IPS-20b (cell line): Measurements from ENCODE around the gene ELSPBP1.
"Not testable (repeated sequence)": the region's sequence is repeated elsewhere in the genome, so short reads cannot be mapped to it uniquely, and the experiment has no call there.

ENCODE experiments used
- H3K27ac ChIP-seq: one replicate; pipeline ENCODE4 v1.5.1; 2013; ENCODE audit warnings: low read length
- H3K27me3 ChIP-seq: 2 replicates; pipeline ENCODE4 v1.6.1; 2013; ENCODE audit warnings: mild to moderate bottlenecking, low read length, inconsistent platforms; ENCODE audit not compliant: insufficient read depth
- H3K36me3 ChIP-seq: 2 replicates; pipeline ENCODE4 v1.6.1; 2013; ENCODE audit warnings: low read depth, mild to moderate bottlenecking, inconsistent platforms, low read length, moderate library complexity; ENCODE audit not compliant: insufficient read depth
- H3K4me1 ChIP-seq: 2 replicates; pipeline ENCODE4 v1.6.1; 2013; ENCODE audit warnings: mild to moderate bottlenecking, control low read depth, inconsistent platforms, low read length, moderate library complexity; ENCODE audit not compliant: insufficient read depth
- H3K4me3 ChIP-seq: 2 replicates; pipeline ENCODE4 v1.5.1; 2013; ENCODE audit warnings: mild to moderate bottlenecking, low read length, inconsistent platforms
- H3K9ac ChIP-seq: 2 replicates; pipeline ENCODE4 v1.6.1; 2013; ENCODE audit warnings: low read depth, mild to moderate bottlenecking, inconsistent platforms, low read length, moderate library complexity
- H3K9me3 ChIP-seq: 2 replicates; pipeline ENCODE4 v1.6.1; 2013; ENCODE audit warnings: mild to moderate bottlenecking, low read depth, low read length, inconsistent platforms; ENCODE audit not compliant: insufficient read depth

ELSPBP1 gene

DNA sequence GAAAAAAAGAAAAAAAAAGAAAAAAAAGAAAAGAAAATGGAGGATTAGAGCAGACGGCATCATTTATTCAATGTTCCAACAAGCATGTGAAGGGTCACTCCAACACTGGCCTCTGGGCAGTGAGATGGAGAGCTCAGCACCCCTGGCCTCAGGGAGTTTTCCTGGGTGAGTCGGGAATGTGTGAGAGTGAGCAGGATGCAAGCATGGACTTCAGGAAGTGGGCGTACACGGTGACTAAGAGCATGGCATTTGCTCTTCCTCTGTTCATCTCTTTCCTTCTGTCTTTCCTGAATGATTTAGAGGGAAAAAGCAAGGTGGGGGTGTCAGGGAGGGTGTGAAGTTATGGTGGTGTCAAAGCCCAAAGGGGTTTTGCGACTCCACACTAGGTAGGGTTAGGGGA is 50.1 kb downstream of the ELSPBP1 start:
- Histone ChIP-seq H3K27me3 (no peaks in the 10 kb centered on the region; the same call in 1 of the 2 replicates), H3K27ac (no peak overlapping the region), H3K9me3 (no peaks in the 10 kb centered on the region; the same call in none of the 2 replicates), H3K4me3 (no peak overlapping the region), H3K36me3 (no peaks in the 10 kb centered on the region), H3K4me1 (no peaks in the 10 kb centered on the region), H3K9ac (no peak overlapping the region)

DNA sequence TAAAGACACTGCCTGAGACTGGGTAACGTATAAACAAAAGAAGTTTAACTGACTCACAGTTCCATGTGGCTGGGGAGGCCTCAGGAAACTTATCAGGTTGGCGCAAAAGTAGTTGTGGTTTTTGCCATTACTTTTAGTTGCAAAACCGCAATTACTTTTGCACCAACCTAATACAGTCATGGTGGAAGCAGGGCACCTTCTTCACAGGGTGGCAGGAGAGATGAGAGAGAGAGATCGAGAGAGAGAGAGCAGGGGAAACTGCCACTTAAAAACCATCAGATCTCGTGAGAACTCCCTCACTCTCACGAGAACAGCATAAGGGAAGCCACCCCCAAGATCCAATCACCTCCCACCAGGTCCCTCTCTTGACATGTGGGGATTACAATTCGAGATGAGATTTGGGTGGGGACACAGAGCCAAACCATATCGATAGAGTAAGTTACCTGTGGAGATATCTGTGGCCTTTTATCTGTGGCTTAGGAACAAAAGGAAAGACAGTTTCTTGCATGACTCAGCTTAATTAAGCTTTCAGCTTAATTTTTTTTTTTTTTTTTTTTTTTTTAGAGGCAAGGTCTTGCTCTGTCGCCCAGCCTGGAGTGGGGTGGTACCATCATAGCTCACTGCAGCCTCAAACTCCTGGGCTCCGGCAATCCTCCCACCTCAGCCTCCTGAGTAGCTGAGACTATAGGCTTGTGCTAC is 57.1 kb downstream of the ELSPBP1 start:
- H3K27me3 ChIP-seq: no peaks in the 10 kb centered on the region
- no peak overlapping the region for H3K9ac ChIP-seq

GRCh38 chr19:48053076-48053475 is 58.6 kb downstream of the ELSPBP1 start:
- Histone ChIP-seq H3K27me3 (no peaks in the 10 kb centered on the region), H3K4me3 (no peak overlapping the region), H3K27ac (no peak overlapping the region), H3K9me3 (peaks cover 6% of the 10 kb centered on the region), H3K36me3 (no peaks in the 10 kb centered on the region), H3K4me1 (no peaks in the 10 kb centered on the region), H3K9ac (no peak overlapping the region)

More for the DNA sequence above, 57.1 kb downstream of the ELSPBP1 start:
- H3K36me3 ChIP-seq: no peaks in the 10 kb centered on the region
- H3K4me3 ChIP-seq: no peak overlapping the region
- peaks cover 6% of the 10 kb centered on the region for H3K9me3 ChIP-seq
- H3K4me1 ChIP-seq: no peaks in the 10 kb centered on the region
- no peak overlapping the region for H3K27ac ChIP-seq

GRCh38 chr19:48053856-48054255 is 59.4 kb downstream of the ELSPBP1 start:
- Histone ChIP-seq H3K4me3 (no peak overlapping the region), H3K9me3 (peaks cover 6% of the 10 kb centered on the region), H3K27me3 (no peaks in the 10 kb centered on the region), H3K4me1 (no peaks in the 10 kb centered on the region), H3K27ac (no peak overlapping the region), H3K36me3 (no peaks in the 10 kb centered on the region), H3K9ac (no peak overlapping the region)

GRCh38 chr19:48059331-48059730 is 64.9 kb downstream of the ELSPBP1 start:
- Histone ChIP-seq H3K9me3 (no peaks in the 10 kb centered on the region), H3K27me3 (no peaks in the 10 kb centered on the region), H3K27ac (no peak overlapping the region), H3K9ac (no peak overlapping the region), H3K4me1 (peaks cover 6% of the 10 kb centered on the region; the same call in 1 of the 2 replicates), H3K4me3 (no peak overlapping the region), H3K36me3 (no peaks in the 10 kb centered on the region)

DNA sequence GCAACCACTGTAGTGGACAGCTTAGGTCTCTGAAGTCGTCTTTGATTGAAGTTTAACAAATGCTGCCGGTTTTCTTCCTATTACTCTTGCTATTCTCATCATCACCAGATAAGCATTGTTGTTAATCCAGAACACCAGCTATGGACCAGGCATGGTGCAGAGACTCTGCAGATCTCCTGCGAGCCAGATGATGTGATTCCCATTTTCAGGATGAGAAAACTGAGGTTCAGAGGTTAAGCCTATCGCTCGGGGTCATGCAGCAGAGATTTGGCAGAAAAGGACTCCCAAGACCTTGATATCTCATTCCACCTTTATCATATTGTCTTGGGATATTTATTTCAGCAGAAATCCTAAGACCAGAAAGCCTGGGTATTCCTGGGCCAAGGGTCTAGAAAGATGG is 65.9 kb downstream of the ELSPBP1 start:
- no peaks in the 10 kb centered on the region for H3K27me3 ChIP-seq
- H3K4me1 ChIP-seq: peaks cover 10% of the 10 kb centered on the region; the same call in 1 of the 2 replicates
- no peaks in the 10 kb centered on the region for H3K9me3 ChIP-seq
- no peak overlapping the region for H3K4me3 ChIP-seq
- H3K9ac ChIP-seq: no peak overlapping the region
- no peak overlapping the region for H3K27ac ChIP-seq
- no peaks in the 10 kb centered on the region for H3K36me3 ChIP-seq

DNA sequence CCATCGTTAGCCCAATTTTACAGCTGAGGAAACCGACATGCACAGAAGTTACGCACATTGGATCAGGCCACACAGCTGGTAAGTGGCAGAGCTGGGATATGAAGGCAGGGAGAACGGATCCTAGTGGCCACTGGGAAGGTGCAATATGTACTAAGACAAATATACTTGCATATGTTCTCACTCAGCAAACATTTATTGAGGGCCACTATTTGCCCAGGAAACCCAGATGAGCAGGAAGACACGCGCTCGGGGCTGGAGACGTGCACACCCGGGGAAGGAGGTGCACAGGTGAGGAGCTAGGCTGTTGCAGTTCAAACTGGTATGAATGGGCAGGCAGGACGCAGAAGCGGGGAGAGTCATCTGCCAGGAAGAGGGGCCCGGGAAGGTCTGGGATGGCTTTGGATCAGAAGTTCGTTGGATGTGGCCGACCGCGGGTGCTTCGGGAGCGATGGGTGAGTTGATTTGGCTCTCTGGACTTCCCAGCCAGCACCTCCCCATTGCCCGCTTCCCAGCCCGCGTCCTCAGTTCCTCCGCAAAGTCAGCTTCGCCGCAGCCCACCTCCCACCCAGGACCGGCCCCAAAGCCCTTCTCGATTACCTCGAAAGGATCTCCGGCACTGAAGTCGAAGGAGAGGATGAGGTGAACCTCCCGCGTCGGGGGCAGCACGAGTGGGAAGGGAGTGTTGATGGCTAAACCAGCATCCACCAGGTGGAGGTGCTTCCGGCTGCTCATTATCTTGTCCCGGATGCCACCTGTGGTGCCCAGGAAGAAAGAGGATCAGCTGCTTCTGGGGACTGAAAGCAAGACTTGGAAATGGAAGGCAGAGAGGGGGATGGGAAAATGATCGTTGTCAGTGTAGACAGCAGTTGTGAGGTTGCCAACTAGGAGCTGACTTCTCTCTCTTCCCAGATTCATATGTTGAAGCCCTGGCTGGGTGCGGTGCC is 67.2 kb downstream of the ELSPBP1 start:
- H3K27me3 ChIP-seq: no peaks in the 10 kb centered on the region
- no peaks in the 10 kb centered on the region for H3K36me3 ChIP-seq
- peak overlapping the region; percentile 14; the same call in 1 of the 2 replicates for H3K9ac ChIP-seq
- no peak overlapping the region for H3K27ac ChIP-seq
- no peaks in the 10 kb centered on the region for H3K9me3 ChIP-seq
- peaks cover 10% of the 10 kb centered on the region; the same call in 1 of the 2 replicates for H3K4me1 ChIP-seq
- peak overlapping the region; percentile 27; the same call in 1 of the 2 replicates for H3K4me3 ChIP-seq

GRCh38 chr19:48064509-48064908 is 70.1 kb downstream of the ELSPBP1 start:
- Histone ChIP-seq H3K36me3 (no peaks in the 10 kb centered on the region), H3K27me3 (no peaks in the 10 kb centered on the region)

GRCh38 chr19:48069435-48069834 is 75.0 kb downstream of the ELSPBP1 start:
- Histone ChIP-seq H3K4me3 (no peak overlapping the region), H3K27me3 (no peaks in the 10 kb centered on the region), H3K4me1 (peaks cover 5% of the 10 kb centered on the region; the same call in 1 of the 2 replicates), H3K36me3 (no peaks in the 10 kb centered on the region), H3K27ac (no peak overlapping the region), H3K9ac (no peak overlapping the region), H3K9me3 (no peaks in the 10 kb centered on the region)

More at GRCh38 chr19:48064509-48064908, 70.1 kb downstream of the ELSPBP1 start:
- Histone ChIP-seq H3K27ac (no peak overlapping the region), H3K4me3 (peak overlapping the region; percentile 10; the same call in 1 of the 2 replicates), H3K9me3 (no peaks in the 10 kb centered on the region), H3K9ac (peak overlapping the region; percentile 45; the same call in 1 of the 2 replicates), H3K4me1 (peaks cover 10% of the 10 kb centered on the region; the same call in 1 of the 2 replicates)

- H3K4me1 ChIP-seq, H3K9me3 ChIP-seq, H3K9ac ChIP-seq, H3K36me3 ChIP-seq, H3K27me3 ChIP-seq, H3K4me3 ChIP-seq, H3K27ac ChIP-seq: not testable (repeated sequence)
Measured at GRCh38 chr19:48070177-48070769, 75.8 kb downstream of the ELSPBP1 start.
